ENCODE data around the gene TSPAN3. TPM values are rescaled to one million over a fixed set of nuclear protein-coding genes. Genes with fewer than 3 reads are reported as not detected.
A peak's percentile ranks its signal among the peaks of the same experiment; 100 is the strongest.

TSPAN3 gene
- total RNA-seq, 2 experiments from 2014 or later = 25.6 to 27.0 TPM

DNA sequence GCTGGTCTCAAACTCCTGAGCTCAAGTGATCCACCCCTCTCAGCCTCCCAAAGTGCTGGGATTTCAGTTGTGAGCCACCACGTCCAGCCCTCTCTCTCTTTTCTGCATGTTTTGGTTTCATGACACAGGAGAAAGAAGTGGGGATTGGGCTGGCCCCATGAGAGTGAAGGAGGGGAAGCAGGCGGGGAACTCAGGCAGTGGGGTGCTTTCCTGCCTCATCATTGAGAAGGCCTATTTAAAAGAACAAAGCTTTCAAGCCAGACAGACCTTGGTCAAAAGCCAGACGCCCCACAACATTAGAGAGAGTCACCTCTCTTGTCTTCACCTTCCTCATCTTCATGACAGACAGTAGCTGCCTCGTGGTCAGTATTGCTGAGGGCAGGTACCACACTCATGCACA is 60.1 kb downstream of the TSPAN3 start:
- no peak for ATAC-seq
- Mint-ChIP-seq H3K9me3 (no peaks in the 10 kb centered on the region), H3K27me3 (no peaks in the 10 kb centered on the region), H3K4me1 (ENCODE audit: low read depth) (peaks cover 88% of the 10 kb centered on the region), H3K4me3 (no peak overlapping the region), H3K27ac (peak overlapping the region; percentile 73), H3K36me3 (ENCODE audit: low read depth) (peaks cover 59% of the 10 kb centered on the region)
- intact Hi-C loops (cut with micrococcal nuclease) = loop anchor here (5.0 to 10.0 kb wide), 2 partner anchors 39 to 106 kb away; partner anchors contain the start of gene SCAPER
- ChIA-PET POLR2A (interaction anchor here (0.9 to 6.9 kb wide), 5 partner anchors 11 to 51 kb away, joined by 3 to 50 read pairs (median 6); partner anchors contain the start of gene PSTPIP1), CTCF (interaction anchor here (1.3 to 1.4 kb wide), 2 partner anchors 13 to 37 kb away, joined by 3 to 6 read pairs; no protein-coding TSS in a partner anchor)
- no peak for TF ChIP-seq CTCF (IDR thresholded peaks at IDR 0.05)
- peak; percentile 35 for DNase-seq

GRCh38 chr15:77010312-77010686 is 60.6 kb downstream of the TSPAN3 start:
- CTCF ChIA-PET = interaction anchor here (1.3 to 1.4 kb wide), 2 partner anchors 12 to 37 kb away, joined by 3 to 6 read pairs; no protein-coding TSS in a partner anchor
- POLR2A ChIA-PET = interaction anchor here (0.9 to 6.9 kb wide), 4 partner anchors 10 to 22 kb away, joined by 5 to 50 read pairs (median 6); partner anchors contain the start of gene PSTPIP1
- intact Hi-C loops (cut with micrococcal nuclease) = loop anchor here (5.0 to 10.0 kb wide), 2 partner anchors 38 to 105 kb away; partner anchors contain the start of gene SCAPER
- peaks cover 88% of the 10 kb centered on the region for H3K4me1 Mint-ChIP-seq (ENCODE audit: low read depth)
- peak overlapping the region; percentile 73 for H3K27ac Mint-ChIP-seq
- H3K4me3 Mint-ChIP-seq = no peak overlapping the region
- no peak for TF ChIP-seq CTCF (IDR thresholded peaks at IDR 0.05)
- no peak for ATAC-seq
- H3K9me3 Mint-ChIP-seq = no peaks in the 10 kb centered on the region
- H3K27me3 Mint-ChIP-seq = no peaks in the 10 kb centered on the region
- DNase-seq = no peak
- peaks cover 62% of the 10 kb centered on the region for H3K36me3 Mint-ChIP-seq (ENCODE audit: low read depth)

- DNase-seq (no peak), ATAC-seq (no peak)
- ChIA-PET POLR2A (interaction anchor here (2.2 to 6.9 kb wide), 2 partner anchors 10 to 14 kb away, joined by 7 to 50 read pairs; partner anchors contain the start of gene PSTPIP1), CTCF (no interaction called here)
- H3K4me1 Mint-ChIP-seq (ENCODE audit: low read depth) = peaks cover 85% of the 10 kb centered on the region
- H3K36me3 Mint-ChIP-seq (ENCODE audit: low read depth) = peaks cover 61% of the 10 kb centered on the region
- no peaks in the 10 kb centered on the region for H3K9me3 Mint-ChIP-seq
- intact Hi-C loops (cut with micrococcal nuclease) = loop anchor here (5.0 to 10.0 kb wide), 2 partner anchors 37 to 105 kb away; partner anchors contain the start of gene SCAPER
- H3K4me3 Mint-ChIP-seq = no peak overlapping the region
- no peak for TF ChIP-seq CTCF (IDR thresholded peaks at IDR 0.05)
- H3K27ac Mint-ChIP-seq = peak overlapping the region; percentile 73
- H3K27me3 Mint-ChIP-seq = no peaks in the 10 kb centered on the region
These were observed 61.1 kb downstream of the TSPAN3 start for GRCh38 chr15:77009646-77010311.

DNA sequence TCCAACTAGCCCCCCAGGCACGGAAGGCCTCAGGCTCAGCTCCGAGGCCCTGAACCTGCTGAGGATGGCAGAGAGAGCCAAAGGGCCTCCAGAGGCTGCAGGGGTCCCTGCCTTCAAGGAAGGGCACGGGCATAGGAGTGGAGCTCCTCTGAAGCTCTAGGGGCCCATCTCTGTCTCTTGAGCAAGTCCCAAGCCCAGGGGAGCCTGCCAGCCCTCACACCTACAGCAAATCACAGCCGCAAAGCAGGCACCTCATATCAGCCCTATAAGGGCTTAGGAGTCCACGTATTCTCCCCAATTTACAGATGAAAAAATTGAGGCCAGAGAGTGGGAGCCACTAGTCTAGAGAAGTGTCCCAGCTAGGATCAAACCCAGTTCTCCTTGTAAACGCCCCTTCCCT is 61.7 kb downstream of the TSPAN3 start:
- no peak for ATAC-seq
- POLR2A ChIA-PET = interaction anchor here (6.9 kb wide), 1 partner anchor 13 kb away, joined by 50 read pairs; the partner anchor contains the start of gene PSTPIP1
- DNase-seq = no peak
- no peak for TF ChIP-seq CTCF (IDR thresholded peaks at IDR 0.05)
- Mint-ChIP-seq H3K9me3 (peaks cover 2% of the 10 kb centered on the region), H3K36me3 (ENCODE audit: low read depth) (peaks cover 67% of the 10 kb centered on the region), H3K27ac (peak overlapping the region; percentile 32), H3K4me1 (ENCODE audit: low read depth) (peaks cover 84% of the 10 kb centered on the region), H3K27me3 (no peaks in the 10 kb centered on the region), H3K4me3 (no peak overlapping the region)
- intact Hi-C loops (cut with micrococcal nuclease) = no loop called here
- CTCF ChIA-PET = no interaction called here

GRCh38 chr15:77004189-77004588 is 66.7 kb downstream of the TSPAN3 start:
- CTCF ChIA-PET = interaction anchor here (5.0 kb wide), 1 partner anchor 30 kb away, joined by 33 read pairs; no protein-coding TSS in a partner anchor
- Mint-ChIP-seq H3K27me3 (no peaks in the 10 kb centered on the region), H3K36me3 (ENCODE audit: low read depth) (peaks cover 68% of the 10 kb centered on the region), H3K4me3 (peak overlapping the region; percentile 59), H3K9me3 (peaks cover 4% of the 10 kb centered on the region), H3K27ac (peak overlapping the region; percentile 93), H3K4me1 (ENCODE audit: low read depth) (peaks cover 83% of the 10 kb centered on the region)
- POLR2A ChIA-PET = interaction anchor here (3.0 kb wide), 1 partner anchor 9 kb away, joined by 11 read pairs; no protein-coding TSS in a partner anchor
- DNase-seq = no peak
- no peak for TF ChIP-seq CTCF (IDR thresholded peaks at IDR 0.05)
- intact Hi-C loops (cut with micrococcal nuclease) = no loop called here
- no peak for ATAC-seq
